ENCODE results near the gene VPS33B.

- TF ChIP-seq CTCF (IDR thresholded peaks at IDR 0.05) (no peak), ZFX (IDR thresholded peaks at IDR 0.05; ENCODE audit: borderline replicate concordance) (no peak)
Observed at GRCh38 chr15:90968434-90968833, 54.0 kb downstream of the VPS33B start.

Measured in 22Rv1 (cell line).